HG02885 (cell line): ENCODE measurements around the gene TOM1L1.

Experiments used
- ATAC-seq: cut with Tn5 transposase; IDR thresholded peaks from one replicate; pipeline ENCODE4 v1.9.1; 2021; ENCODE audit warnings: mild to moderate bottlenecking; ENCODE audit not compliant: unreplicated experiment, poor library complexity

The TOM1L1 gene

DNA sequence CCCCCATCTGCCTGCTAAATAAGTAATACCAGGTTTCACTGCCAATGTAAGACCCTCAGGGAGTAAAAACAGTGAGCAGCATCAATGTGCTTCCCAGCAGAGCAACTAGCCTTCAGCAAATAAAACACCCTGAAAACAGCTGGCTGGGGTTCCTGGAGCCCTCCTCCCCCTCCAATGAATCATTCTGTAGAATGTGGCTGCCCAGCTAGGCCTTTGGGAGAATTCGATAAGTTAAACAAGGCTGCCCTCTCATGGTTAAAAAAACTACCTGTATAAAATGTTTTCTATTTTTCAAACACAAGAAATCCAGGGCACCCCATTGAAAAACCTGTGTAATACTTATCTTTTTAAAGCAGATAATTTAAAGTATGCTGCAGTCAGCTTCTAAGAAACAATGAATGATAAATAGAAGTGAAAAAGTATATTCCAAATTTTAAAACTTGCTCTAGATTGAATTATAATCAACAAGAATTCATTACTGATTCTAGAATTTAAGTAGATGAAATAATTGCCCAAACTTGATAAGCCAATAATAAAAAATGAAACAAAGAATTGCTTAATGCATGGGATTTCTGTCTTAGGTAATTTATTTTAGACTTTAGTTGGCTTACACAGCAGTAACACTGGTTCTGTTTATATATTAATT, 9.4 kb upstream of the TOM1L1 start:
- ATAC-seq, result peak; percentile 42

DNA sequence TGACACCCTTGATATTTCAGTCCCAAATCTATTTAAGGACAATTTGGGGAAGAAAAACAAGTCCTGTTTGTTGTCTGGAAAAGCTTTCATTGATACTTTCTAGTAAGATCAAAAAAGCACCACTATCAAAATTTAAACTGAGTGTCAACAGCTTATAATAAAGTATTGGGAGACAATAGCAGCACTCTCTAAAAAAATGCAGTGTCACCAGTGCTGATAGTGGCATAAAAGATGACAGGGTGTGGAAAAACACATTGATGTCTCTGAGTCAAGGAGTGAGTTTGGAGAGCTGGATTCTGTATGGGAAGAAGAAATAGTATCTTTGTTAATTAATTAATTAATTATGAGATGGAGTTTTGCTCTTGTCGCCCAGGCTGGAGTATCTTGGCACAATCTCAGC, 8.3 kb upstream of the TOM1L1 start:
- ATAC-seq, result no peak

DNA sequence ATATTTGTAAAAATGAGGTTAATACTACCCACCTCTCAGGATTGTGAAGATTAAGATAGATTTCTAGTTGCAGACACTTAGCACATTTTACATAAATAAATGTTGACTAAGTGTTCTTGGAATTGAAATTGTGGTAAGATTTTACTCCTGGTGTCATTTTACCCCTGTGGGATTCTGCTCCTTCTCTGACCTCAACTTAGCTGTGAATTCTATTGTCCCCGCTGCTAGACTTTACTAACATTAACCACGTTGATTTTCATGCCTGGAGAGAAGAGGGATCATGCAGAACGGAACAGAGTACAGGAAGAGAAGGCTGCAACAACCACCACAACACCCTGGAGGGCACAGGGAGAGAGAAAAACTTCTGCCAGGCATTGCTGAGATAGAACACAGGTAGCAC, 2.1 kb upstream of the TOM1L1 start:
- no peak for ATAC-seq

DNA sequence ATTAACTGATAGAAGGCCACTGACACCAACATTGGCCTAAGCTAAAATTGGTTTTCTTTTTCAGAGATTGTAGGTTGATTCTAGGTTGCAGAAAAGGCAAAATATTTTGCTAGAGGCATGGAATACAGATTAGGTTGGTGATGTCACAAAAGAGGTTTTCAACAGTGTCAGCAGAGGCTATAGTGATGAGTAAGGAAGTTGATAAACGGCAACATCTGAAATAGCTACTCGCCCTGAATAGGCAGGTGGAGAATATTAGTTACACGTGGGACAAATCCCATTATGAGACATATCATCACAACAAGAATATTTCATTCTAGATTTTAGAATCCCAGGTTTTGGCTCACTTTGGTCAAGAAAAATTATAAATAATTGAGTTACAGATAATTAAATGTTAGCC, 1.5 kb upstream of the TOM1L1 start:
- ATAC-seq, result no peak

DNA sequence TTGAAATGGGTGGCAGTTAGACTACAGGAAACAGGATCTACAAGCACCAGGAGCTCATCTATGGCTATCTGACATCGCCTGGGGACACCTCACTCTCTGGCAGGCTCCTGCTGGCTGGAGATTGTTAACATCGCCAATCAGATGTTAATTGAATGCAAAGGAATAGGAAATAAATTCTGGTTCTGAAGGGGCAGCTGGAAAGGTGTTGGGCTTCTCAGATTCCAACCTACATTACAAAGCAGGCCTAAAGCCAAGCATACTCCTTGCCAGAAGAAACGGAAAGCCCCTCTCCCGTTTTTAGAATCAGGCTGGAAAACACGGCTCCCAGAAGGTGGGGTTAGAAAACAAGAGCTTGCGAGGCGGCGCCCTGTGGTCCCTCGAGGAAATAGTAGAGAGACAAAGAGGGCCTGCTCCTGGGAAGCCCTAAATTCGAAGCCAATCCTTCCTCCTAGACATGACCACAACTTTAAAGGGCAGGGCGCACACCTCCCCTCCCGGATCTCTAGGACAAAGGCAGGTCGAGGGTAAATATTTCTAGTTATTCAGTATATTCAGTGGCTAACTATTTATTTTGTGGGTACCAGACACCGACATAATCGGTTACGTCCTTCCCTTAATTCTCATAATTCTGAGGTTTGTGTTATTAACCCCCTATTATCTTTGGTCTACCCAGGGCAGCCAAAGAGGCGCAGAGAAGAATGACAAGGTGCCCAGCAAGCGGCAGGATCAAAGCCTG, 763 bp upstream of the TOM1L1 start:
- peak; percentile 10 for ATAC-seq

DNA sequence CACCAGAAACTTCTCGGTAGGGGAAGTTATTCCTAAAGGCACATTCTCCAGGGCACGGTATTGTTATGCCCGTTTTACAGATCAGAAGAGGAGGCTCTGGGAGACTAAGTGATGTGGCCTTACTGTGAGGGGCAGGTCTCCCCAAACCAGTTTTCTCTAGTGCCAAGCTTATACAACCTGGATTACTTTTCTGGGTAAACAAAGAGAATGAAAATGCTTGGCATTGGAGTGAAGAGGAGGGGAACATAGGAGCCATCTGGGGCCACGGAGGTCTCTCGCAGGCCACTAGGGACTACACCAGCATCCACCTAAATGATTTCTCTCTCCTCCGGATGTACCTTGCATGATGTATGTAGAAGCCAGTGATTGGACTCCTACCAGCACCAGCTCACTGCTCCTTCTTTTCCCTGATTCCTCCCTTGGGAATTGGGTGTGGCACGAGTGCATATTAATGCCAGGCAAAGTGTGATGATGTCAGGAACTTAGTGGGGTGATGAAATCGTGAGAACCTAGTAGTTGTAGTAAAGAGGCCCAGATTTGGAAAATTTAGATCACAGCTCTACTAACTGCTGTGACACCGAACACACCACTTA, 674 bp downstream of the TOM1L1 start:
- no peak for ATAC-seq

DNA sequence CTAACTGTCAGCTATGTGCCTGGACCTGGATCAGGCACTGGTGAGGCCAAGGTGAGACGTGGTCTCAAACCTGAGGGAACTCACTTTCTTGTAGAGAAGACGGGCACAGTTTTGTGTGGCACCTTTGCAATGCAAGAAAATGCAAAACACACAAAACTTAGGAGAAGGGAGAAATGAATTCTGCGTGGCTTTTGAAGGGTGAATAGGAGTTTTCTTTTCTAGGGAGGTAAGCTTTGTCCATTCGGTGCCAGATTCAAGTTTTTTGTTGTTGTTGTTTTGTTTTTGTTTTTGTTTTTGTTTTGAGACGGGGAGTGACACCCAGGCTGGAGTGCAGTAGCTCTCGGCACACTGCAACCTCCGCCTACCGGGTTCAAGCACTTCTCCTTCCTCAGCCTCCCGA, 1.4 kb downstream of the TOM1L1 start:
- no peak for ATAC-seq

DNA sequence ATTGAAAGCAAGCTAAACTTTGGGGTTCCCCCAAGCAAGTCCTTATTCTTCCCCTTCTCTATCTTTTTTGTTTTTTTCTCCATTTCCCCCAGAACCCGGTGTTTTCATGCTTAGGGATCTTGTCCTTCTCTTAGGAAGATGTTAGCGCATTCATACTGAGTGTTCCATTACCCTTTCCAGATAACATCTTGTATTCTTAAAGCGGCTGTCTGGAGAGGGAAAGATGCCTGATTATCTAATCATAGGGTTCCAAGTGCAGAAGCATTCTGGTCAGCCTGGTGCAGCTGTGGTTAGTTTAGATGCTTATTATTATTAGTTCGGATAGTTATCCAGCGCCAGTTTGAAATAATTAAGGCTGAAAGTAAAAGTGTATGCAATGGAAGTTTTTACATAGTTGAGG, 2.0 kb downstream of the TOM1L1 start:
- no peak for ATAC-seq

DNA sequence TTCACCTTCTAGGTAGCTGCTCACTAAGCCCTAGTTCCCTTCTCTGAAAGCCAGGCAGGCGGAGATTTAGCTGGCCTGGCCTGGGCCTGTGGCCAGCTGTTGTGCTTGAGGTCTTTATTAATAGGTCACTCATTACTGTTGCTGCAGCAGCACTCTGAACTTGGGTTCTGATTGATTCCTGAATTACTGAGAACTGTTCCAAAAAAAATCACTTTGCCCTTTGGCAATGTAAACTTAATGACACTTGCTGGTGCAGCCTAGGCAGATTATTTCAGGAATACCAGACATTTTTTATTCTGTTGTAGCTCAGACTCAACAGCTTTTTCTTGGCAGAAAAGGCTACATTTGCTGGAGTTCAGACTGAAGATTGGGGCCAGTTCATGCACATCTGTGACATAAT, 2.7 kb downstream of the TOM1L1 start:
- ATAC-seq, result no peak

DNA sequence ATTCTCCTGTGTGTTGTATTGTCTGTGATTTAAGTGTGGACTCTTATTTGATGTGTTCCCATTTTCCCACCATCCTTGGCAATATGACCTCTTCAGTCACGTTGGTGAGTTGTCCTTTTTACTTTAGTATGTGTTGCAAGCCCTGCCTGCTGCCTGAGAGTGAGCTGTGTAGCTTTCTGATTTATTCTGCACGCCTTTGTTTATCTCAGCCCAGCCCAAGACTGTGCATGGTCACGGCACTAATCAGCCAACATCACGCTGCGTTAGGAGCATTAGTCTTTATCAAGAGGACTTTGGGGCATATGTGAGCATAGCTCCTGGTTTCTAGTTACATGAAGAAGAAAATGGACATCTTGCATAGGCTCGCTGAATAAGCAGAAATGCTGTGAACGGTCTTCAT, 6.0 kb downstream of the TOM1L1 start:
- ATAC-seq, result no peak

DNA sequence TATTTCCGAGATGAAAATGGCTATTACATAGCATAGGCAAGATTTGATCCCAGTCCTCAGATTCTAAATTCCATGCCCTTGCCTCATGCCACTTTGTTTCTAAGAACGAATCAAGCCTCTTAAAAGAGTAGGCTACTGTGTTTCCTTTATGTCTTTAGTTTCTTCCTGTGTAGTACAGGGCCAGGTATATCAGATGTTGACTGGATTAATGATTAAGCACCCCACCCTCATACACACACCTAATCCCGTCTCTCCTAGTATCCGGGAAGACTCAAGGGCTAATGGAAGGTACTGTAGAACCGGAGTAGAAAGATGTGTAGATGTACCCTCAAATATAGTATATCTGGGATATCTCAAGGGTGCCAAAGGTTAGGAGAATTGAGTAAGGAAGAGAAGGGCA, 6.7 kb downstream of the TOM1L1 start:
- no peak for ATAC-seq

DNA sequence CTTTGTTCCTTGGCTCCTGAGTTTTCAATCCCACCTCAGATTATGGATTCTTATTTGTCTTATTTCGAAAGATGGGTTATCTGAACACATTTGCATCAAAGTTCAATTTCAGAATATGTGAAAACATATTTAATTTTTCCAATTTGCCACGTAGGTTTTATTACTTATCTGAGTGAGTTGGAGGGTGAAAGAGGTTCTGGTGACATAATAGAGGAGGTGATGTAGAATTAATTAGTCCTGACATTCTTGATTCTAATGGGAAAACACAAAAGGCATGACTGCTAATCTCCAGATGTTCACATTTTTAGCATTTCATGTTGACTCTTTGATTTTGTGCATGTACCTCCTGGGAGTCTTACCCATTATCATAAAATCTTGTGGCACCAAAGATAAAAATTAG, 9.1 kb downstream of the TOM1L1 start:
- ATAC-seq, result no peak

DNA sequence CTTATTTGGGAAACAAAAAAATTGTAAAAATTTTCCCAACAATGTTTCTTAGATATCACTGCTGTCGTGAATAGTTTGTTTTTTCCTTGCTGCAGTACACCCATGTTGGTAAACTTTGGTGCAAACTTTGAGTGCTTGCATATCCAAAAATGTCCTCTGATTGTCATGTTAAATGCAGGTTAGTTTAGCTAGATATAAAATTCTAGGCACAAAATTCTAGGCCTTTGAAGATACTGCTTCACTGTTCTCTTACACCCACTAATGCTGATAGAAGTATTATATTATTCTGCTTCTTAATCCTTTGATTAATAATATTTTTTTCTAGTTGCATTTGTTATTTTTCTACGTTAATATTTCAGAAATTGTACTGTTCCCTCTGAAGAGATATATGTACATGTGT, 16.1 kb downstream of the TOM1L1 start:
- no peak for ATAC-seq

DNA sequence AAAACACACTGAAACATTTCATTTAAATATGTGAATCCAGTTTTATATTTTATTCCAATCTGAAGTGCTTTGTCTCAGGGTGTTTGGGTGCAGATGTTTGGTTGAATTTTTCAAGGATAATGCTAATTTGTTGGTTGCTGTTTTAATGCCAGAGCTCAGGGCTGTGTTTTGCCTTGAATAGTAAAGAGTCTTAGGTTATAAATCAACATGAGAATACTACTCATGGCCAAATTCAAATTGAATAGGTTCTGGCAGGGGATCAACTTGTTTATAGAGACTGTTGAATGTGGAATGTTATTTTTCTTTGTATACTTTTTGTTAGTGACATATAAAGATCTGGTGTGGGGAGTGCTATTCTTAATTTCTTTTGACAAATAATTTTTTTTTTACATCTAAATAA, 18.8 kb downstream of the TOM1L1 start:
- no peak for ATAC-seq

DNA sequence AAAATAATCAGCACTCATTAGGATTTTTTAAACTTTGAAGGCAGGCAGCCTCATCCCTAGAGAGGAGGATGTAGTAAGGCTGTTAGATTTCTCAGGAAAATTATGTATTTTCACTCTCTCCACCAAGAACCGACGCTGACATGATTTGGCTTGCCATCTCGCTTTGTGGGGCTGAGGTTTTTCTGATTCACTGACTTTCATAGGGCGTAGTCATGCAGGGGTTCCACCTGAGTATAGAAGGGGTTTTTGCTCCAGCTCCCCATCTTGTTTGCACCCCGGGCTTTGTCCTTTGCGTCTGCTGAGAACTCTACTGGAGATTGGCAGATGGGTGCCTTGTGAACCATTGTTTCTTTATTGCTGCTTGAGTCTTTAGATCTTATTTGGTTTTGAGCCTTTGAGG, 20.2 kb downstream of the TOM1L1 start:
- ATAC-seq, result no peak

DNA sequence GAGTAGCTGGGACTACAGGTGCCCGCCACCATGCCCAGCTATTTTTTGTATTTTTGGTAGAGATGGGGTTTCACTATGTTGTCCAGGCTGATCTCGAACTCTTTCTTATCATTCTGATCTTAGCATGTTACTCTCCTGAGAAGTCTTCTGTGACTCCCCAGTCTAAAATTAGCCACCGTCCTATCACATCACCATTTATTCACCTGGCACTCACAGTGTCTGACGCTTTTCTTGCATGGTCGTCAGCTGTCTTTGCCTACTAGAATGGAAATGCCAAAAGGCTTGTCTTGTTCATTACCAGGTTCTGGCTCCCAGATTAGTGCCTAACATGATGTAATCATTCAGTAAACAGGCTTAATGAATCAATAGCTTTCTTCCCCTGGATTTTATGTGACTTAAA, 23.8 kb downstream of the TOM1L1 start:
- ATAC-seq, result no peak

DNA sequence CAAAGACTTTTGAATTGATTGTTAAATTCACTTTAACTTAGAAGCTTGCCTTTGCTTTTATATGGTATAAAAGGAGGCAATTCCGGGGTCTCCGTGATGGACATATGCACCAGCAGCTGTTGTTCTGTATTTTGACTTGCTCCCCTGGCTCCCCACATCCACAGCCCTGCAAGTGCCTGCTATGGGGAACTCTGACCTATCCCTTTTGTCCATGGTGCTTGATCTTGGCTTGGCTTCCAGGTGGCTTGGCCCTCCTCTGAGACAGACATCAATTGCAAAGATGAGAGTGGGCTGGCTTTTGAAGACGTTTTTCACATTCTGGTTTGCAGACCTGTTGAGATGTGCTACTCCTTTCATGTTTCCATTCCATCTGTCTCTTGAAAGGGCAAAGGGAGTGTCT, 26.9 kb downstream of the TOM1L1 start:
- ATAC-seq, result no peak

DNA sequence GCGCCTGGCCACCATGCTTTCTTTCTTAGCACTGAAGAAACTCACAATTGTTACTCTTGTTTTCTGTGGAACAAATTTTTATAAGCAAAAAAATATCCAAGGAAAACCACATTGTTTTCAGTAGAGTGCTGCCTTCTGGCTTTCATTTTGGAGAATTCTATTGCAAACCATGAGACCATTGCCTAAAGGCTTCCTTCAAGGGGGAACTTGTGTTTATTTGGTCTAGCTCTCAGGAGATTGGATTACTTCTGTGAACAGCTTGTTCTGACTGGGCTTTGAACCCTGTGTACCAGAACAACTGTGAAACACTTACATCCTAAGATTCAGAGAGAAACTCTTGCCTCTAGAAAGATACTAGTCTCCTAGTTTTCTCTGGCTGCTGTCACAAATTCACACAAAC, 32.1 kb downstream of the TOM1L1 start:
- ATAC-seq, result no peak

DNA sequence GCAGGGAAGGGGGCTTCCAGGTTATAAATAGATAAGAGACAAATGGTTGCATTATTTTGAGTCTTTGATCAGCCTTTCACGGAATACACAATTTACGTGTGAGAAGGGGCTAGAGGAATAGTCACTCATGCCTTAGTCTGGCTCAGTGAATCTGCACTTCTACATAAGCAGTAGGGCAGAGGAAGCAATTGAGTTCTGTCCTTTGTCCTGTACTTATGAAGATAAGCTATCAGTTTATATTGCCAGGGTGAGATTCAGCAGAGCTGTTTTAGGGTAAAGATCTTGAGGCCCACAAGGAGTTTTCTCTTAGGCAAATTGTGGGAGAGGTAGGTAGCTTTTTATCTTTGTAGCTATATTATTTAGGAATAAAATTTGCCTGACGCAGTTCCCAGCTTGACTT, 33.3 kb downstream of the TOM1L1 start:
- ATAC-seq, result no peak

DNA sequence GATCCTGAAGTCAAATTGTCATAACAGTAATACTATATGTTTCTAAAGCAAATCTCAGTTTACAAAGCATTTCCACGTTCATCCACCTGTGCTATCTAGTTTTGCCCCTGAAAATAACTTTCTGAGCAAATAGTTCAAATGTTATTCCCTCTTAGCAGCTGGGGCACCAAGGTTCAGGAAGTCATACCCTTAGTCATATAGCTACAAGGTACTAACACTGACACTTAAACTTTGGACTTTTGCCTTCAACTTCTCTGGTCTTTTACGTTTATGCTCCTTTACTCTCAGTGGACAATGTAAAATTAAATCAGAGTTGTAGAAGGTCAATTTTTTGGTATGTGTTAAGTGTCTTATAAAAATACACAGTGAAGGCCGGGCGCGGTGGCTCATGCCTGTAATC, 34.8 kb downstream of the TOM1L1 start:
- no peak for ATAC-seq

DNA sequence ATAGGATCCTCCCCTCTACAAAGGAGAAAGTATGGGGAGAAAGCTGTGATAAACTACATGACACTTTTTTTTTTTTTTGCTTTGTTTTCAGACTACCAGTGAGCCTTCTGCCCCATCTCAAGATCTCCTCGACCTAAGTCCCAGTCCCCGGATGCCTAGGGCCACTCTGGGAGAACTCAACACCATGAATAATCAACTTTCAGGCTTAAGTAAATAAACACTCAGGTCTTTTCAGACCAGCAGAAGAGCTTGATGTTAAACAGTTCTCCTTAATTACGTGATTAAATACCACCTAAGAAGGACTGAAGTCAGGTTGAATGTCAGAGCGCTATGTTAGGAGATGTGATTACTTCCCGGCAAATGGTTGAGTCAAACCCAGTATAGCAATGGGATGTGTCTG, 36.4 kb downstream of the TOM1L1 start:
- ATAC-seq, result no peak

DNA sequence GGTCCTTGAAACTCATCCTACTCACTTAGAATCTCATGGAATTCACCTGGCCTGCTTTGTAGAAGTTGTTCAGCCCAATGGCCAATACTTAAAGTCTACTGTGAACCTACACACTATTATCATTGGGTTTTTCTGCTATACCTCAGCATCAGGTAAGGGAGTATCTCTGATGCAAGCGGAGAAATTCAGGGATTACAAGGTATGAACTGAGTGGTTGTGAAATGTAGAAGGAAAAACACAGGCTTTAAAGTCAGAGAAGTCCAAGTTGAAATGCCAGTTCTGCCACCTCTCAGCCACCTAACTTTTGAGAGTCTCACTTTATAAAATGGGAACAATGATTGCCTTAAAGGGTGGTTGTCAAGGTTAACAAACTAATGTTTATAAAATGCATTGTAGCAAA, 36.8 kb downstream of the TOM1L1 start:
- no peak for ATAC-seq
